Right atrium auricular region (tissue), 2 donors: ENCODE results near the gene LAYN. TPM values are rescaled to one million over a fixed set of nuclear protein-coding genes. Genes with fewer than 3 reads are reported as not detected.

ENCODE experiments used
- DNase-seq: peaks from one replicate; pipeline ENCODE4 v3.0.0-alpha.2; 2019; ENCODE audit warnings: low spot score
- H3K27ac ChIP-seq, 2 donors: fragments of 200-600 bp; sonication (generic); 1 replicate in 1 of 2; 2 replicates in 1 of 2; pipeline ENCODE4 v1.5.1; 2016 to 2019
- H3K27me3 ChIP-seq, 2 donors: fragments of 200-600 bp; sonication (generic); one replicate each; pipeline versions ENCODE4 v1.5.1 to v1.6.0; 2017 to 2019
- H3K36me3 ChIP-seq: fragments of 200-600 bp; sonication (generic); one replicate; pipeline ENCODE4 v1.5.1; 2016
- H3K4me1 ChIP-seq, 2 donors: fragments of 200-600 bp; sonication (generic); one replicate each; pipeline versions ENCODE4 v1.5.1 to v1.6.0; 2017 to 2019
- H3K4me3 ChIP-seq, 2 donors: fragments of 200-600 bp; sonication (generic); 1 replicate in 1 of 2; 2 replicates in 1 of 2; pipeline ENCODE4 v1.5.1; 2017 to 2019; ENCODE audit warnings: mild to moderate bottlenecking in 1 of 2, moderate library complexity in 1 of 2
- H3K9me3 ChIP-seq, 2 donors: fragments of 200-600 bp; sonication (generic); one replicate each; pipeline ENCODE4 v1.5.1; 2019
- microRNA counts, 2 donors: library from miRNA; unstranded; fragments of <30 nt; microRNA quantifications; one replicate each; lab custom pipeline; 2016 to 2017
- microRNA-seq, 2 donors: library from miRNA; unstranded; fragments of <30 nt; microRNA quantifications; one replicate each; pipeline ENCODE4, GENCODE V29; 2016 to 2017; ENCODE audit warnings: borderline number of aligned reads in 2 of 2, borderline replicate concordance in 1 of 2
- total RNA-seq, 2 donors: library from RNA; depleted of rRNA; stranded (reverse); fragments of >200 nt; gene quantifications; one replicate each; pipeline ENCODE4 v1.1.0, GENCODE V29; 2016
- TF ChIP-seq, protein P1 (sequence below), 2 donors: fragments of 200-600 bp; sonication (generic); IDR thresholded peaks; one replicate each; pipeline ENCODE4 v1.5.1; 2019; ENCODE audit warnings: antibody characterized with exemption in 2 of 2

Gene LAYN
- total RNA-seq, 2 donors from 2014 or later: 5.9 to 12.3 TPM

GRCh38 chr11:111603611-111604130 is 63.2 kb downstream of the LAYN start:
- TF ChIP-seq, protein P1, sequence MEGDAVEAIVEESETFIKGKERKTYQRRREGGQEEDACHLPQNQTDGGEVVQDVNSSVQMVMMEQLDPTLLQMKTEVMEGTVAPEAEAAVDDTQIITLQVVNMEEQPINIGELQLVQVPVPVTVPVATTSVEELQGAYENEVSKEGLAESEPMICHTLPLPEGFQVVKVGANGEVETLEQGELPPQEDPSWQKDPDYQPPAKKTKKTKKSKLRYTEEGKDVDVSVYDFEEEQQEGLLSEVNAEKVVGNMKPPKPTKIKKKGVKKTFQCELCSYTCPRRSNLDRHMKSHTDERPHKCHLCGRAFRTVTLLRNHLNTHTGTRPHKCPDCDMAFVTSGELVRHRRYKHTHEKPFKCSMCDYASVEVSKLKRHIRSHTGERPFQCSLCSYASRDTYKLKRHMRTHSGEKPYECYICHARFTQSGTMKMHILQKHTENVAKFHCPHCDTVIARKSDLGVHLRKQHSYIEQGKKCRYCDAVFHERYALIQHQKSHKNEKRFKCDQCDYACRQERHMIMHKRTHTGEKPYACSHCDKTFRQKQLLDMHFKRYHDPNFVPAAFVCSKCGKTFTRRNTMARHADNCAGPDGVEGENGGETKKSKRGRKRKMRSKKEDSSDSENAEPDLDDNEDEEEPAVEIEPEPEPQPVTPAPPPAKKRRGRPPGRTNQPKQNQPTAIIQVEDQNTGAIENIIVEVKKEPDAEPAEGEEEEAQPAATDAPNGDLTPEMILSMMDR (IDR thresholded peaks at IDR 0.05): no peak
- no peaks in the 10 kb centered on the region for H3K9me3 ChIP-seq
- DNase-seq: no peak
- H3K36me3 ChIP-seq: no peaks in the 10 kb centered on the region
- peak overlapping the region; percentile 56 to 98 for H3K4me3 ChIP-seq
- H3K4me1 ChIP-seq: peaks cover 0 to 40% of the 10 kb centered on the region in 2 donors
- peak overlapping the region; percentile 94 to 100 for H3K27ac ChIP-seq
- H3K27me3 ChIP-seq: no peaks in the 10 kb centered on the region

DNA sequence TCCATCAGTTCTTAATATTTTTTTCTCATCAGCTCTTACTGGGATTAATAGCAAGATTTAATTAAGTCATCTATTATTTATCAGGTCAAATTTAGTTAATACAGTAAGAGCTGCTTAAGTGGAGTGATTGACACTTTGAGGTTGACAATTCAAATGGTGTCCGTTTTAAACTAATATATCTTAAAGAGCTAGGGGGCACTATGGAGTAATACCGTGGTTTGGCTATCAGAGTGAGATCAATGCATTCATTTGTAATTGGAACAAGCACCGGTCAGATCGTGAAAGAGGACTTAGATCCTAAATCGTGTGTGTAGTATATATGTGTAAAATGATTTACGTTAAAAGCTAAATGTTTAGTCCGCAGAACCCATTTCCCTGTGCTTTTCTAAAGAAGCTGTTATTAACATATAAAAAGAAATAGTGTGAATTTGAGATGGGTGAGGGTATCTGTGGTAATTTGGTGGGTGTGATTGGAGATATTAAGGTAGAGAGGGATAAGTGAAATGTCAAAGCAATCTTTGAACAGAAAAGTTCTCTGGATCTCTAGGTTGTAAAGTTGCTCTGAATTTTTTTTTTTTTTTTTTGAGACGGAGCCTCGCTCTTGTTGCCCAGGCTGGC is 64.0 kb downstream of the LAYN start:
- peak overlapping the region; percentile 56 to 98 for H3K4me3 ChIP-seq
- TF ChIP-seq, protein P1 (IDR thresholded peaks at IDR 0.05): peak; percentile 38 to 77
- peaks cover 0 to 40% of the 10 kb centered on the region in 2 donors for H3K4me1 ChIP-seq
- H3K9me3 ChIP-seq: no peaks in the 10 kb centered on the region
- peak overlapping the region; percentile 94 to 100 for H3K27ac ChIP-seq
- DNase-seq: no peak
- H3K36me3 ChIP-seq: no peaks in the 10 kb centered on the region
- H3K27me3 ChIP-seq: no peaks in the 10 kb centered on the region

GRCh38 chr11:111605681-111606080 is 65.2 kb downstream of the LAYN start:
- Histone ChIP-seq H3K4me3 (no peak overlapping the region), H3K27ac (no peak overlapping the region), H3K4me1 (peaks cover 0 to 40% of the 10 kb centered on the region in 2 donors), H3K9me3 (no peaks in the 10 kb centered on the region), H3K36me3 (no peaks in the 10 kb centered on the region), H3K27me3 (no peaks in the 10 kb centered on the region)
- TF ChIP-seq, protein P1 (IDR thresholded peaks at IDR 0.05): peak in 1 of 2 donors; percentile 46
- no peak for DNase-seq

GRCh38 chr11:111606986-111607385 is 66.5 kb downstream of the LAYN start:
- H3K4me1 ChIP-seq: peaks cover 0 to 34% of the 10 kb centered on the region in 2 donors
- no peaks in the 10 kb centered on the region for H3K36me3 ChIP-seq
- TF ChIP-seq, protein P1 (IDR thresholded peaks at IDR 0.05): no peak
- no peak for DNase-seq
- H3K9me3 ChIP-seq: no peaks in the 10 kb centered on the region
- H3K4me3 ChIP-seq: no peak overlapping the region
- no peak overlapping the region for H3K27ac ChIP-seq
- no peaks in the 10 kb centered on the region for H3K27me3 ChIP-seq

GRCh38 chr11:111607751-111608150 is 67.2 kb downstream of the LAYN start:
- peaks cover 0 to 40% of the 10 kb centered on the region in 2 donors for H3K4me1 ChIP-seq
- no peaks in the 10 kb centered on the region for H3K27me3 ChIP-seq
- H3K4me3 ChIP-seq: no peak overlapping the region
- no peak overlapping the region for H3K27ac ChIP-seq
- TF ChIP-seq, protein P1 (IDR thresholded peaks at IDR 0.05): no peak
- H3K36me3 ChIP-seq: no peaks in the 10 kb centered on the region
- no peaks in the 10 kb centered on the region for H3K9me3 ChIP-seq
- DNase-seq: no peak

MicroRNAs encoded within 50 kb of the gene (microRNA counts, 767-probe panel; counts per million panel counts)
- microRNA hsa-miR-34b-3p (lab: Ali Mortazavi, UCI) (0 to 31.0 counts per million in 2 donors), microRNA hsa-miR-34c-3p (lab: Ali Mortazavi, UCI) (0 to 2,085 counts per million in 2 donors), microRNA hsa-miR-34c-5p (lab: Ali Mortazavi, UCI) (0 counts per million in 2 donors)

Small RNA genes lying within 50 kb of the gene (microRNA-seq; reads per million reads assigned to microRNA genes)
- gene MIR34B: 0.71 to 2.8 reads per million in 2 donors
- 31.1 to 65.9 reads per million in 2 donors for gene MIR34C

Other genes with a start within 250 kb of the LAYN start
- gene POU2AF3, start 242.2 kb upstream of the LAYN start, total RNA-seq: under 1 TPM in 1 of 2 donors, not detected in 1; 0.47 TPM
- gene POU2AF1, start 161.4 kb upstream of the LAYN start, total RNA-seq: 1 to 10 TPM in 1 of 2 donors, under 1 TPM in 1; 0.11 to 1.6 TPM
- not detected for gene BTG4, start 28.3 kb upstream of the LAYN start, total RNA-seq
- not detected for gene HOATZ, start 25.9 kb upstream of the LAYN start, total RNA-seq
- 10 to 100 TPM; 23.5 to 28.0 TPM for gene SIK2, start 61.7 kb downstream of the LAYN start, total RNA-seq
- 10 to 100 TPM in 1 of 2 donors, 1 to 10 TPM in 1; 6.5 to 13.2 TPM for gene PPP2R1B, start 225.7 kb downstream of the LAYN start, total RNA-seq